SK-N-SH treated with all-trans-retinoic acid at 6 μM for 48 hours (cell line): ENCODE measurements around the gene TIMP4.

Experiments
- ARNTL ChIP-seq: fragments of 450-650 bp; formaldehyde crosslinking; IDR thresholded peaks from 2 replicates; pipeline ENCODE4 v1.5.0; 2020; ENCODE audit warnings: low read depth, mild to moderate bottlenecking, moderate library complexity, borderline replicate concordance
- RARB ChIP-seq: fragments of 250-450 bp; sonication (Bioruptor Pico); IDR thresholded peaks from 2 replicates; pipeline ENCODE4 v1.8.0; 2021; ENCODE audit warnings: mild to moderate bottlenecking, moderate library complexity
- SNAI2 ChIP-seq: fragments of 250-450 bp; sonication (Bioruptor Pico); IDR thresholded peaks from 2 replicates; pipeline ENCODE4 v1.5.0; 2020; ENCODE audit warnings: mild to moderate bottlenecking, moderate library complexity
- TOX ChIP-seq: fragments of 250-450 bp; sonication (Bioruptor Pico); IDR thresholded peaks from 2 replicates; pipeline ENCODE4 v1.8.0; 2021; ENCODE audit warnings: mild to moderate bottlenecking, moderate library complexity, borderline replicate concordance
- ZC3H10 ChIP-seq: fragments of 250-450 bp; sonication (Bioruptor Pico); IDR thresholded peaks from 2 replicates; pipeline ENCODE4 v1.5.1; 2021; ENCODE audit warnings: mild to moderate bottlenecking, moderate library complexity
- ZFP3 ChIP-seq: fragments of 250-450 bp; sonication (Bioruptor Pico); IDR thresholded peaks from 2 replicates; pipeline ENCODE4 v1.5.0; 2020; ENCODE audit warnings: mild to moderate bottlenecking, moderate library complexity
- ZNF565 ChIP-seq: fragments of 450-650 bp; formaldehyde crosslinking; conservative IDR thresholded peaks from 2 replicates; pipeline ENCODE4 v1.5.0; 2020; ENCODE audit warnings: low read depth, mild to moderate bottlenecking, moderate library complexity
- ZNF70 ChIP-seq: fragments of 450-650 bp; formaldehyde crosslinking; IDR thresholded peaks from 2 replicates; pipeline ENCODE4 v1.5.0; 2020; ENCODE audit warnings: mild to moderate bottlenecking, moderate library complexity
- TF ChIP-seq, protein P1 (sequence below): fragments of 250-450 bp; sonication (Bioruptor Pico); IDR thresholded peaks from 2 replicates; pipeline ENCODE4 v1.5.1; 2020; ENCODE audit warnings: low read depth, mild to moderate bottlenecking, moderate library complexity
- TF ChIP-seq, protein P2 (sequence below): fragments of 250-450 bp; sonication (Bioruptor Pico); IDR thresholded peaks from 2 replicates; pipeline ENCODE4 v1.5.0; 2020; ENCODE audit warnings: mild to moderate bottlenecking, moderate library complexity

DNA sequence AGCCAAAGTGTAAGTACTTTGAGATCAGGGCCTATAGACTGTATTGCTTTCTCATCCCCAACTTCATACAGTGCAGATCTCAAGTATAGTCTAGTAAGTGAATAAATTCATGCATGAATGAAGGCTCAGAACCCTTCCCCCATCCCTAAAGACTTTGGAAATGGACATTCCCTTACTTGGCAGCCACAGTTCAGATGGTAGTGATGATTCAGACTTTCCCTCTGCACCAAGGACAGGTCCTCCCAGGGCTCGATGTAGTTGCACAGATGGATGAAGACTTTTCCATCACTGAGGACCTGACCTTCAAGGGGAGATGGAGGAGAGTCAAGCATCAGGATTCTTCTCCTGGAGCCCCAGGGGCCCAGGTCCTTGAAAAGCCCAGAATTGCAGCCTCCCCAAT lies 4.6 kb downstream of the TIMP4 start:
- no peak for TF ChIP-seq SNAI2 (CRISPR knock-in tag)
- TF ChIP-seq RARB (CRISPR knock-in tag): no peak
- TF ChIP-seq, protein P1, sequence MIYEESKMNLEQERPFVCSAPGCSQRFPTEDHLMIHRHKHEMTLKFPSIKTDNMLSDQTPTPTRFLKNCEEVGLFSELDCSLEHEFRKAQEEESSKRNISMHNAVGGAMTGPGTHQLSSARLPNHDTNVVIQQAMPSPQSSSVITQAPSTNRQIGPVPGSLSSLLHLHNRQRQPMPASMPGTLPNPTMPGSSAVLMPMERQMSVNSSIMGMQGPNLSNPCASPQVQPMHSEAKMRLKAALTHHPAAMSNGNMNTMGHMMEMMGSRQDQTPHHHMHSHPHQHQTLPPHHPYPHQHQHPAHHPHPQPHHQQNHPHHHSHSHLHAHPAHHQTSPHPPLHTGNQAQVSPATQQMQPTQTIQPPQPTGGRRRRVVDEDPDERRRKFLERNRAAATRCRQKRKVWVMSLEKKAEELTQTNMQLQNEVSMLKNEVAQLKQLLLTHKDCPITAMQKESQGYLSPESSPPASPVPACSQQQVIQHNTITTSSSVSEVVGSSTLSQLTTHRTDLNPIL (CRISPR knock-in tag): no peak
- TF ChIP-seq ZFP3 (CRISPR knock-in tag): no peak
- TF ChIP-seq ZNF565: no peak
- TF ChIP-seq ZNF70 (CRISPR knock-in tag): no peak
- TF ChIP-seq, protein P2, sequence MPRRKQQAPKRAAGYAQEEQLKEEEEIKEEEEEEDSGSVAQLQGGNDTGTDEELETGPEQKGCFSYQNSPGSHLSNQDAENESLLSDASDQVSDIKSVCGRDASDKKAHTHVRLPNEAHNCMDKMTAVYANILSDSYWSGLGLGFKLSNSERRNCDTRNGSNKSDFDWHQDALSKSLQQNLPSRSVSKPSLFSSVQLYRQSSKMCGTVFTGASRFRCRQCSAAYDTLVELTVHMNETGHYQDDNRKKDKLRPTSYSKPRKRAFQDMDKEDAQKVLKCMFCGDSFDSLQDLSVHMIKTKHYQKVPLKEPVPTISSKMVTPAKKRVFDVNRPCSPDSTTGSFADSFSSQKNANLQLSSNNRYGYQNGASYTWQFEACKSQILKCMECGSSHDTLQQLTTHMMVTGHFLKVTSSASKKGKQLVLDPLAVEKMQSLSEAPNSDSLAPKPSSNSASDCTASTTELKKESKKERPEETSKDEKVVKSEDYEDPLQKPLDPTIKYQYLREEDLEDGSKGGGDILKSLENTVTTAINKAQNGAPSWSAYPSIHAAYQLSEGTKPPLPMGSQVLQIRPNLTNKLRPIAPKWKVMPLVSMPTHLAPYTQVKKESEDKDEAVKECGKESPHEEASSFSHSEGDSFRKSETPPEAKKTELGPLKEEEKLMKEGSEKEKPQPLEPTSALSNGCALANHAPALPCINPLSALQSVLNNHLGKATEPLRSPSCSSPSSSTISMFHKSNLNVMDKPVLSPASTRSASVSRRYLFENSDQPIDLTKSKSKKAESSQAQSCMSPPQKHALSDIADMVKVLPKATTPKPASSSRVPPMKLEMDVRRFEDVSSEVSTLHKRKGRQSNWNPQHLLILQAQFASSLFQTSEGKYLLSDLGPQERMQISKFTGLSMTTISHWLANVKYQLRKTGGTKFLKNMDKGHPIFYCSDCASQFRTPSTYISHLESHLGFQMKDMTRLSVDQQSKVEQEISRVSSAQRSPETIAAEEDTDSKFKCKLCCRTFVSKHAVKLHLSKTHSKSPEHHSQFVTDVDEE (CRISPR knock-in tag): no peak
- TF ChIP-seq ZC3H10: no peak
- no peak for TF ChIP-seq ARNTL (CRISPR knock-in tag)
- no peak for TF ChIP-seq TOX (CRISPR knock-in tag)
